HUES48 (cell line): Measurements from ENCODE around the gene SEMA6A.

Experiments
- H3K27ac ChIP-seq: one replicate; pipeline ENCODE4 v1.7.0; 2013; ENCODE audit warnings: low read depth, low read length, inconsistent platforms
- H3K27me3 ChIP-seq: 2 replicates; pipeline ENCODE4 v1.6.1; 2013; ENCODE audit warnings: mild to moderate bottlenecking, low read length; ENCODE audit not compliant: control insufficient read depth, insufficient read depth
- H3K36me3 ChIP-seq: 2 replicates; pipeline ENCODE4 v1.6.1; 2013; ENCODE audit warnings: low read length; ENCODE audit not compliant: control insufficient read depth, insufficient read depth
- H3K4me1 ChIP-seq: 2 replicates; pipeline ENCODE4 v1.6.1; 2013; ENCODE audit warnings: mild to moderate bottlenecking, low read length; ENCODE audit not compliant: control insufficient read depth, insufficient read depth
- H3K4me3 ChIP-seq: 2 replicates; pipeline ENCODE4 v1.5.1; 2013; ENCODE audit warnings: mild to moderate bottlenecking, low read depth, low read length
- H3K9ac ChIP-seq: 2 replicates; pipeline ENCODE4 v1.6.1; 2013; ENCODE audit warnings: mild to moderate bottlenecking, low read depth, low read length, moderate library complexity
- H3K9me3 ChIP-seq: 2 replicates; pipeline ENCODE4 v1.6.1; 2013; ENCODE audit warnings: low read length; ENCODE audit not compliant: control insufficient read depth, insufficient read depth

Gene SEMA6A

GRCh38 chr5:116448450-116448849, 126.2 kb downstream of the SEMA6A start:
- Histone ChIP-seq H3K4me1 (peaks cover 63% of the 10 kb centered on the region), H3K27ac (no peak overlapping the region), H3K4me3 (no peak overlapping the region), H3K9ac (no peak overlapping the region), H3K9me3 (no peaks in the 10 kb centered on the region), H3K27me3 (no peaks in the 10 kb centered on the region), H3K36me3 (peaks cover 81% of the 10 kb centered on the region)

DNA sequence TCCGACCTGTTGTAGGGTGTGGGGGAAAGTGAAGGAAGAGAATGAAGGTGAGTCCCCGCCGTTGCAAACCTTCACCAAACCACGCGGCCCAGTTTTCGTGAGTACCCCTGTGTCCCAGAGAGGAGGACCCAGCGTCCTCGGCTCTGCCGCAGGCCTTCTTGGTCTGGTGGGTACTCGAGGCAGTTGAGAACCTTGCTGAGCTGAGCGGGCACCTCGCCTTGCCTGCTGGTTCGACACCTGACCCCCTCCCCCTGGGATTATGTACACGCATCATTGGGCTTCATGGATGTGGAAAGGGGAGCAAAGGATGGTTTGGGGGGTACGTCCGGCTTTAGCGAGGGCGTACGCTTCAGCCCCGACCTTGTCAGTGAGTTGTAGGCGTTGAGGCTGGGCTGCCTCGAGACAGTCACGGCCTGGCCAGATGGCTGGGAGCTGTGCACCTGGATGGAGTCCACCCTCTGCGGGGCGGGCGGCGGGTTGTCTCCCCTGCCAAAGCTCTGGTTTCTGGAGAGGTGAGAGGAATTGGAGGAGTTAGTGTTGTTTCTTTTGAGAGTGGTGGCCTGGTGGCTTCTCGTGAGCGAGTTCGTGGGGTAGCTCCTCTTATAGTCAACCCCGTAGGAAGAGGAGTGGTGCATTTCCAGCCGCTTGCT, 128.1 kb downstream of the SEMA6A start:
- peaks cover 52% of the 10 kb centered on the region for H3K4me1 ChIP-seq
- H3K27me3 ChIP-seq, result no peaks in the 10 kb centered on the region
- H3K9ac ChIP-seq, result no peak overlapping the region
- H3K27ac ChIP-seq, result no peak overlapping the region
- H3K4me3 ChIP-seq, result no peak overlapping the region
- H3K9me3 ChIP-seq, result no peaks in the 10 kb centered on the region
- peaks cover 65% of the 10 kb centered on the region for H3K36me3 ChIP-seq

DNA sequence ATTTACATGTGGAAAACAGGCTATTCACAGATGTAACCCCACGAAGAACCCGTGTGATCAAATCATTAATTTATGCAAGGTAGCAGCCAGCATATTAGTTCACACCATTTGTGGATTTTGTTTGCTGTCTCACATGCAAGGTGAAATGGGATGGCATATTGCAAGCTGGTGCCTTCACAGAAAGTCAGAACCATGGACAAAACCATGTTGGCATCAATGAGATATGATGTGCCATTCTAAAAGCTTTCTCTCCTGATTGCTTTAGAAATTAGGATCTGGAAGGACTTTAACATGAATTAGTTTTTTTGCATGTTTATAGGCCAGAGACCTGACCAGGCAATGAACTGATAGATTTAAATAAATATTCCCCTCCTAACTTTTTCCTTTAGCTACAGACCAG, 129.3 kb downstream of the SEMA6A start:
- Histone ChIP-seq H3K9me3 (no peaks in the 10 kb centered on the region), H3K36me3 (peaks cover 53% of the 10 kb centered on the region), H3K27me3 (peaks cover 9% of the 10 kb centered on the region), H3K27ac (no peak overlapping the region), H3K9ac (no peak overlapping the region), H3K4me3 (no peak overlapping the region), H3K4me1 (peaks cover 41% of the 10 kb centered on the region)

GRCh38 chr5:116444373-116445295, 130.0 kb downstream of the SEMA6A start:
- H3K36me3 ChIP-seq, result peaks cover 51% of the 10 kb centered on the region
- H3K4me3 ChIP-seq, result no peak overlapping the region
- no peaks in the 10 kb centered on the region for H3K9me3 ChIP-seq
- H3K27me3 ChIP-seq, result peaks cover 16% of the 10 kb centered on the region
- H3K9ac ChIP-seq, result no peak overlapping the region
- peak overlapping the region; percentile 33 for H3K27ac ChIP-seq
- peaks cover 34% of the 10 kb centered on the region for H3K4me1 ChIP-seq

GRCh38 chr5:116442931-116443551, 131.6 kb downstream of the SEMA6A start:
- Histone ChIP-seq H3K4me1 (peaks cover 34% of the 10 kb centered on the region), H3K4me3 (no peak overlapping the region), H3K36me3 (peaks cover 36% of the 10 kb centered on the region), H3K27me3 (peaks cover 29% of the 10 kb centered on the region), H3K27ac (no peak overlapping the region), H3K9me3 (no peaks in the 10 kb centered on the region), H3K9ac (no peak overlapping the region)

GRCh38 chr5:116442095-116442534, 132.5 kb downstream of the SEMA6A start:
- peak overlapping the region; percentile 48 for H3K27ac ChIP-seq
- H3K36me3 ChIP-seq, result peaks cover 27% of the 10 kb centered on the region
- no peak overlapping the region for H3K9ac ChIP-seq
- peaks cover 37% of the 10 kb centered on the region for H3K27me3 ChIP-seq
- no peaks in the 10 kb centered on the region for H3K9me3 ChIP-seq
- H3K4me3 ChIP-seq, result no peak overlapping the region
- H3K4me1 ChIP-seq, result peaks cover 43% of the 10 kb centered on the region

DNA sequence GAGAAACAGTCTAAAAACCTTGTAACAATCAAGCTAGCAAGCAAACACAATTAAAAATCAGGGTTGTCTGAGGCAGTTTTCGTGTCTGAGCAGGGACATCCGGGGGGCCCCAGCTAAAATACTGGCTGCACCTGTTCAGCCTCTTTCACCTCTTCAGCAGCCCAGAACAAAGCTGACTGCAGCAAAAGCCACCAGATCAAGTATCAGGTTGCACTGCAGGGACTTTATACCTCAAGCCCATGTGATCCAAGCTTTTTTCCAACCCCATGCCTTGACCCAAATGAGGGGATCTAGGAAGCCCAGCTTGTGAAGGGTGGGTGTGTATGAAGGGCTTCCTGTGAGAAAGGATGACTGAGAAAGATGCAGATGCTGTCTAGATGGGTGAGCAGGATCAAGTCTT, 133.4 kb downstream of the SEMA6A start:
- H3K27ac ChIP-seq, result no peak overlapping the region
- H3K4me1 ChIP-seq, result peaks cover 45% of the 10 kb centered on the region
- peaks cover 45% of the 10 kb centered on the region for H3K27me3 ChIP-seq
- peaks cover 18% of the 10 kb centered on the region for H3K36me3 ChIP-seq
- no peak overlapping the region for H3K4me3 ChIP-seq
- no peak overlapping the region for H3K9ac ChIP-seq
- no peaks in the 10 kb centered on the region for H3K9me3 ChIP-seq

DNA sequence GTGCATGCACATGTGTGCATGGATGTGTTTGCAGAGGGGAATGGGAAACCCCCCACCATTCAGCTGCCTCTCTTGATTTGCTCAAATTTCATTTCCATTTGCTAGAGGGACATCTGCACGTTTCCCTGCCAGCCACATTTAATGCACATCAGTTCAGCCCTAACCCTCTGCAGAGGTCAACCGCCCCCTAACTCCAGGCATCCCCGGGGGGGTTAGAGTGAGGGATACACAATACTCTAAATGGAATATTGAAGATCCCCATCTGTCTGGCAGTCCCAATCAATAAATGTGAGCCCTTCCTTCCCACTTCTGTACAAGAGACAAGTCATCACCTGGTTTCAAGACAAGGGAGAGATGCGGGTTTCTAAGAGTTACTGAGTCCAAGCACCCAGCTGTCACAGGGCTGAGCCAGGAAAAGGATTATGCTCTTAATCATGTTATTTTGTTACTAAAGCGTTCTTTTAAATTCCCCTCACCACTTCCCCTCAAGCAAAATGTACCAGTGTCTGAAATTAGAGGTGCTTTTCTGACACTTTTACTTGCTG, 134.1 kb downstream of the SEMA6A start:
- Histone ChIP-seq H3K9me3 (no peaks in the 10 kb centered on the region), H3K27me3 (peaks cover 47% of the 10 kb centered on the region), H3K9ac (no peak overlapping the region), H3K4me1 (peaks cover 45% of the 10 kb centered on the region), H3K27ac (no peak overlapping the region), H3K4me3 (no peak overlapping the region), H3K36me3 (peaks cover 11% of the 10 kb centered on the region)

DNA sequence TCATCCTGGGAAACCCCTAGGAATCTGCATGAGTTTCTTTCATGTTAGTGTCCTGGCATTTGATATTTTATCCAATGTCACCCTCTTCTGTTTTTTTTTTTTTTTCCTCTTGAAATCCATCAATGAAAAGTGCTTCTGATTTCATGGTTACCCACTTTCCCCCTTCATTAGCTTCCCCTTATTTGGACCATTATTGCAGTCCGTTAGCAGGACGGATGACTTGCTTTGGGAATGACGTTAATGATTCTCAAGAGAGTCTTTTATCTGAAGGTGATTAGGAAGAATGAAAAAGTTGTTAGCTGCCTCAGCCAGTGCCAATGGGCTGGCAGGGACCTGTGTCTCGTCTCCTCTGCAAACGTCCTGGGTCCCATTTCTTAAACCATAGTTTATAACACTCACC, 134.7 kb downstream of the SEMA6A start:
- no peak overlapping the region for H3K9ac ChIP-seq
- no peaks in the 10 kb centered on the region for H3K9me3 ChIP-seq
- peaks cover 47% of the 10 kb centered on the region for H3K27me3 ChIP-seq
- peaks cover 5% of the 10 kb centered on the region for H3K36me3 ChIP-seq
- peaks cover 41% of the 10 kb centered on the region for H3K4me1 ChIP-seq
- H3K27ac ChIP-seq, result no peak overlapping the region
- no peak overlapping the region for H3K4me3 ChIP-seq

DNA sequence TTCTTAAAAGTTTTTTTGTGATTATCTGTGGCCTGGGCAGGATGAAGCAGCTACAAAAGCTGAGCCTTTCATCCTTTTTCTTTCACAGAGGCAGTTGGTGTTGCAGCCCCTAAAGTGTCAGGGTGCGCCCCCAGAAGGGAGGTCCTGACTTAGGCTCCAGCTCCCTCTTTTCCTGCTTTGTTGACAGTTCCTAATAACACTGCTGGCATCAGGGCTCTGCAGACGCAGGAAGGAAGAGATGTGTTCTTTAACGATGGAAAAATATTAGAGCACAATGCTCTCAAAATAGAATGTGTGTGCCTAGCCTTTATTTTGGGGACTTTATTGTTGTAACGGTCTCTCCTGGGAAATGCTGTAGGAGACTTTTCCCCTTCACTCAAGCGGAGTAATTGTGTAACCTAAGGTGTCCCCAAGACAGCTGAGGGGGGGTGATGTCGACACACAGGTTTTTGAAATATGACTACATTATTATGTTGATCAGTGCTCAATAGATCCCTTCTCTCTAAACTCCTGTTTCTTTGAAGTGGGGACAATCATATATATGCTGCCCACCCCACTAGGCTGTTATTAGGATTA, 135.6 kb downstream of the SEMA6A start:
- no peak overlapping the region for H3K4me3 ChIP-seq
- H3K27me3 ChIP-seq, result peaks cover 47% of the 10 kb centered on the region
- no peaks in the 10 kb centered on the region for H3K36me3 ChIP-seq
- no peaks in the 10 kb centered on the region for H3K9me3 ChIP-seq
- no peak overlapping the region for H3K9ac ChIP-seq
- H3K27ac ChIP-seq, result peak overlapping the region; percentile 25
- peaks cover 33% of the 10 kb centered on the region for H3K4me1 ChIP-seq
